Measurements from ENCODE around the gene P2RY6. TPM values are rescaled to one million over a fixed set of nuclear protein-coding genes. Genes with fewer than 3 reads are reported as not detected.
"Not testable (repeated sequence)": the region's sequence is repeated elsewhere in the genome, so short reads cannot be mapped to it uniquely, and the experiment has no call there.

P2RY6 gene
- 6.0 and 9.9 TPM in 2 replicates for total RNA-seq (2014; rRNA removed; shearing (Covaris generic))

GRCh38 chr11:73271936-73272679 lies at the start of gene P2RY6:
Gene P2RY6, plus strand, starts transcription at chr11:73272338. Its CDS starts 24,181 bp downstream, at chr11:73296519.
- DNase-seq (ENCODE audit: low read depth): peak; percentile 98

- no peak for DNase-seq (ENCODE audit: low read depth)
These were observed 48.0 kb upstream of the P2RY6 start for GRCh38 chr11:73223998-73224730.

- DNase-seq (ENCODE audit: low read depth): no peak
These were observed 47.0 kb upstream of the P2RY6 start for GRCh38 chr11:73225001-73225686.

- no peak for DNase-seq (ENCODE audit: low read depth)
These were observed 46.3 kb upstream of the P2RY6 start for GRCh38 chr11:73225851-73226250.

- DNase-seq (ENCODE audit: low read depth): no peak
These were observed 45.7 kb upstream of the P2RY6 start for GRCh38 chr11:73226297-73227006.

GRCh38 chr11:73227571-73228211 lies 44.4 kb upstream of the P2RY6 start:
- DNase-seq (ENCODE audit: low read depth): no peak

- no peak for DNase-seq (ENCODE audit: low read depth)
These were observed 43.6 kb upstream of the P2RY6 start for GRCh38 chr11:73228268-73229134.

GRCh38 chr11:73229321-73229895 lies 42.7 kb upstream of the P2RY6 start:
- DNase-seq (ENCODE audit: low read depth): no peak

GRCh38 chr11:73229896-73230875 lies 42.0 kb upstream of the P2RY6 start:
- no peak for DNase-seq (ENCODE audit: low read depth)

- DNase-seq (ENCODE audit: low read depth): no peak
These were observed 41.2 kb upstream of the P2RY6 start for GRCh38 chr11:73230931-73231330.

GRCh38 chr11:73232487-73232886 lies 39.7 kb upstream of the P2RY6 start:
- not testable (repeated sequence) for DNase-seq (ENCODE audit: low read depth)

- DNase-seq (ENCODE audit: low read depth): no peak
These were observed 38.9 kb upstream of the P2RY6 start for GRCh38 chr11:73233211-73233610.

GRCh38 chr11:73233692-73234470 lies 38.3 kb upstream of the P2RY6 start:
- DNase-seq (ENCODE audit: low read depth): no peak

- DNase-seq (ENCODE audit: low read depth): no peak
These were observed 37.5 kb upstream of the P2RY6 start for GRCh38 chr11:73234471-73235181.

GRCh38 chr11:73235236-73235786 lies 36.8 kb upstream of the P2RY6 start:
- no peak for DNase-seq (ENCODE audit: low read depth)

- no peak for DNase-seq (ENCODE audit: low read depth)
These were observed 35.9 kb upstream of the P2RY6 start for GRCh38 chr11:73236205-73236765.

- DNase-seq (ENCODE audit: low read depth): peak; percentile 34
These were observed 35.3 kb upstream of the P2RY6 start for GRCh38 chr11:73236854-73237253.

All from RPMI7951 (cell line).